ENCODE data around the gene CTRL. TPM values are rescaled to one million over a fixed set of nuclear protein-coding genes. Genes with fewer than 3 reads are reported as not detected.

Gene CTRL
- total RNA-seq, 6 experiments from 2014 or later = 0.12 to 0.49 (median 0.44) TPM; not detected in 3

DNA sequence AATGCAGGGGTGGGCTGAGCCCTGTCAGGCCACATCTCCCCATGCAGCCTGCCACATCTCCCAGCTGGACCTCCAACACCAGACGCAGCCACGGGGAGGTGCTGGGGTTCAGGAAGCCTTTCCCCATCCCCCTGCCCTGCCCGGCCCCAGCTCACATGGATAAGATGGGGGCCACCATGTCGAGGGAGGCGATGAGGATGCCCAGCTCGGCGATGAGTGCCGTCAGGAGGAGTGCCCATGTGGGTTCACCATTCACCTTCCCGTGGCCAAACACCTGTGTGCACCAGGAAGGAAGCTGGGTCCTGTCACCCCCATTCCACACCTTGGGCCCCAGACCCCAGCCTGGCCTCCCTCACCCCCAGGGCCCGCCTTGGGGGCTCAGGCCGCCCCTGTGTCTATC is 18.0 kb upstream of the CTRL start:
- Histone ChIP-seq H3K4me1 (peaks cover 0 to 17% (median 11%) of the 10 kb centered on the region in 4 donors), H3K4me3 (no peak overlapping the region), H3K27ac (no peak overlapping the region), H3K27me3 (no peaks in the 10 kb centered on the region), H3K9me3 (no peaks in the 10 kb centered on the region), H3K36me3 (peaks cover 0 to 43% (median 18%) of the 10 kb centered on the region in 4 donors)
- no peak for TF ChIP-seq POLR2A (IDR thresholded peaks at IDR 0.05)
- TF ChIP-seq, protein P1, sequence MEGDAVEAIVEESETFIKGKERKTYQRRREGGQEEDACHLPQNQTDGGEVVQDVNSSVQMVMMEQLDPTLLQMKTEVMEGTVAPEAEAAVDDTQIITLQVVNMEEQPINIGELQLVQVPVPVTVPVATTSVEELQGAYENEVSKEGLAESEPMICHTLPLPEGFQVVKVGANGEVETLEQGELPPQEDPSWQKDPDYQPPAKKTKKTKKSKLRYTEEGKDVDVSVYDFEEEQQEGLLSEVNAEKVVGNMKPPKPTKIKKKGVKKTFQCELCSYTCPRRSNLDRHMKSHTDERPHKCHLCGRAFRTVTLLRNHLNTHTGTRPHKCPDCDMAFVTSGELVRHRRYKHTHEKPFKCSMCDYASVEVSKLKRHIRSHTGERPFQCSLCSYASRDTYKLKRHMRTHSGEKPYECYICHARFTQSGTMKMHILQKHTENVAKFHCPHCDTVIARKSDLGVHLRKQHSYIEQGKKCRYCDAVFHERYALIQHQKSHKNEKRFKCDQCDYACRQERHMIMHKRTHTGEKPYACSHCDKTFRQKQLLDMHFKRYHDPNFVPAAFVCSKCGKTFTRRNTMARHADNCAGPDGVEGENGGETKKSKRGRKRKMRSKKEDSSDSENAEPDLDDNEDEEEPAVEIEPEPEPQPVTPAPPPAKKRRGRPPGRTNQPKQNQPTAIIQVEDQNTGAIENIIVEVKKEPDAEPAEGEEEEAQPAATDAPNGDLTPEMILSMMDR (IDR thresholded peaks at IDR 0.05) = no peak
- no peak for ATAC-seq
- DNase-seq = no peak
- intact Hi-C loops (cut with DNase I) = no loop called here
- no CpG with 5 or more reads among the region's 11 CpGs for WGBS (ENCODE audit: insufficient coverage, low coverage, low lambda C conversion rate, missing lambda C conversion rate)

DNA sequence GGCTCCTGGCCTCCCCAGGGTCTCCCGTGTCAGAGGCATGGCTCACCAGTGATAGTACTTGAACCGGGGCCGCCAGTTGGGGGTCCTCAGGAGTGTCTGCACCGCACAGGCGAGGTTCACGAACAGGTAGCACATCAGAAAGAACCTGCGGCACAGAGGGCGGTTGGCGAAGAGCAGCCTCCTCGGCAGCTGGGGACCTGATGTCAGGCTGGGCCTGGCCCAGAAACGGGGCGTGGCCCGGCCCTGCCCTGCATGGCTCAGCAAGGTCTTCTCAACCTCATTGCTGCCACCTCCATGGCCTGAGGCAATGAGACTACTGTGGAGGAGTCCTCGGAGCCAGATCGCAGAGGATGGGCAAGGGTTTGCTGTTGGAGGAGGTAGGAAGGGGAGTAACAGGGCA is 16.4 kb upstream of the CTRL start:
- Histone ChIP-seq H3K4me3 (no peak overlapping the region), H3K27me3 (no peaks in the 10 kb centered on the region), H3K27ac (no peak overlapping the region), H3K9me3 (no peaks in the 10 kb centered on the region), H3K4me1 (peaks cover 0 to 9% (median 6%) of the 10 kb centered on the region in 4 donors), H3K36me3 (peaks cover 0 to 43% (median 18%) of the 10 kb centered on the region in 4 donors)
- no peak for TF ChIP-seq POLR2A (IDR thresholded peaks at IDR 0.05)
- TF ChIP-seq, protein P1 (IDR thresholded peaks at IDR 0.05) = no peak
- DNase-seq = no peak
- 90% methylated on average over 12 of the region's 15 CpGs for WGBS (ENCODE audit: insufficient coverage, low coverage, low lambda C conversion rate, missing lambda C conversion rate)
- ATAC-seq = no peak
- intact Hi-C loops (cut with DNase I) = no loop called here

DNA sequence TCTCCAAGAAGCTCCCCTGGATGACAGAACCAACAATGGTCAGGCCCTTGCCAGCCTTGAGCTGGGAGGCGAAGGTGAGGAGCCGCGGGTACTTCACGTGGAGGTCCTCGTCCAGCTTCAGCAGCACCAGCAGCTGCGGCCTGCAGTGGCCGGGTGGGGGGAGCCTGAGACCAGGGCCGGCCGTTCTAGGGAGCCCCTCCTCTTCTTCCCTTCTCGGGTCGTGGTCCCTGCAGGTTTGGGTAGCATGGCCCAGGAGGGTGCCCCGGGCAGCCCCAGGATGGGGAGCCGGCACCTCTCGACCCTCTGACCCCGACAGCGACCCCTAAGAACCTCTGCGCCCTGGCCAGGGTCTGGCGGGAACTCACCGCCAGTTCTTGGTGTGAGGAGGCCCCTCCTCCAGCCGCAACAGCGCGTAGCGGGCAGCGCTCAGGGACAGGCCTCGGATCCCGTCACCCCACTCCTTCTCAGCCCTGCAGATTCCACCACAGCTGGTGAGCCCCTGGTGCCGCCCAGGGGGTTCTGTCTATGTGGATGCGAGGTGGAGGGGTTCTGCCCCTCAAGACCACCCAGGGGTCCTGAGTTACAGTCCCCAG is 15.4 kb upstream of the CTRL start:
- intact Hi-C loops (cut with DNase I) = no loop called here
- no peak for ATAC-seq

DNA sequence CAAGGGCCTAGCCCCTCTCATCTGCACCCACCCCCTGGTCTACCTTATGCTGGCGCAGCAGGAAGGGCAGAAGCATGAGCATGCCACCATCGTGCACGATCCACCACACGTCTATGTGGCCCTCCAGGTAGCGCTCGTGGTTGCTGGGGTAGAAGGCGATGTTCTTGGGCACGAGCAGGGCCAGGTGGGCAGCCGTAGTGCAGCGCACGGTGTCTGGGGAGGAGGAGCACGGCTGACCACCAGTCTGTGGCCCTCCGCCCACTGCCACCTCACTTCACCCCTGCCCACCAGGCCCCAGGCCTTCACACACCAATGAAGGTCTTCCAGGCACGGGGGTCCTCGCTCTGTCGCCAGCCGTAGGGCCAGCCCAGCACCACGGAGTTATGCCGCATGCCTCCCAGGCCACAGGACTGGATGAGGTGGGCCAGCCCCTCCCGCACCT is 14.5 kb upstream of the CTRL start:
- whole genome bisulfite sequencing (ENCODE audit: insufficient coverage, low coverage, low lambda C conversion rate, missing lambda C conversion rate) = 100% methylated on average over 5 of the region's 20 CpGs
- DNase-seq = no peak

More for the DNA sequence above, 15.4 kb upstream of the CTRL start:
- H3K4me3 ChIP-seq = no peak overlapping the region
- WGBS (ENCODE audit: insufficient coverage, low coverage, low lambda C conversion rate, missing lambda C conversion rate) = no CpG with 5 or more reads among the region's 28 CpGs
- peaks cover 0 to 41% (median 18%) of the 10 kb centered on the region in 4 donors for H3K36me3 ChIP-seq
- no peaks in the 10 kb centered on the region for H3K9me3 ChIP-seq
- DNase-seq = no peak
- H3K4me1 ChIP-seq = peaks cover 0 to 17% (median 10%) of the 10 kb centered on the region in 4 donors
- H3K27me3 ChIP-seq = no peaks in the 10 kb centered on the region
- no peak overlapping the region for H3K27ac ChIP-seq
- TF ChIP-seq POLR2A (IDR thresholded peaks at IDR 0.05) = no peak
- TF ChIP-seq, protein P1 (IDR thresholded peaks at IDR 0.05) = no peak

More for the DNA sequence above, 14.5 kb upstream of the CTRL start:
- intact Hi-C loops (cut with DNase I) = no loop called here
- H3K27ac ChIP-seq = no peak overlapping the region
- H3K27me3 ChIP-seq = no peaks in the 10 kb centered on the region
- H3K4me3 ChIP-seq = no peak overlapping the region
- TF ChIP-seq, protein P1 (IDR thresholded peaks at IDR 0.05) = no peak
- TF ChIP-seq POLR2A (IDR thresholded peaks at IDR 0.05) = no peak
- H3K4me1 ChIP-seq = peaks cover 0 to 24% (median 14%) of the 10 kb centered on the region in 4 donors
- peaks cover 0 to 36% (median 14%) of the 10 kb centered on the region in 4 donors for H3K36me3 ChIP-seq
- no peak for ATAC-seq
- H3K9me3 ChIP-seq = no peaks in the 10 kb centered on the region
